ENCODE data around the gene GLT1D1. TPM values are rescaled to one million over a fixed set of nuclear protein-coding genes. Genes with fewer than 3 reads are reported as not detected.
"Not testable (repeated sequence)": the region's sequence is repeated elsewhere in the genome, so short reads cannot be mapped to it uniquely, and the experiment has no call there.

GLT1D1 gene
- total RNA-seq, 2 experiments from 2014 or later = 0.32 to 0.49 TPM

DNA sequence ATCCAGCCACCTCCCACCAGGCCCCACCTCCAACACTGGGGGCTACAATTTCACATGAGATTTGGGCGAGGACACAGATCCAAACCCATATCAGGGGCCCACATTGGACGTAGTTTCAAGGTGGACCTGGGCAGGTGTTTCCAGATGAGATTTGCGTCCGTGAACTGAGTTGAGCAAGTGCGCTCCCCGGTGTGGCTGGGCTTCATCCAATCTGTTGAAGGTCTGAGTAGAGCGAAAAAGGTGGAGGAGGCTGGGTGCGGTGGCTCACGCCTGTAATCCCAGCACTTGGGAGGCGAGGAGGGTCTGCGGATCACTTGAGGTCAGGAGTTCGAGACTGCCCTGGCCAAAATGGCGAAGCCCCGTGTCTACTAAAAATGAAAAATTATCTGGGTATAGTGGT, 4.9 kb upstream of the GLT1D1 start:
- H3K4me1 Mint-ChIP-seq (ENCODE audit: low read depth) = no peaks in the 10 kb centered on the region
- CTCF ChIA-PET = no interaction called here
- ATAC-seq (no peak), DNase-seq (no peak)
- H3K9me3 Mint-ChIP-seq = no peaks in the 10 kb centered on the region
- POLR2A ChIA-PET = no interaction called here
- no peak overlapping the region for H3K27ac Mint-ChIP-seq
- H3K27me3 Mint-ChIP-seq = peaks cover 9% of the 10 kb centered on the region
- H3K4me3 Mint-ChIP-seq = no peak overlapping the region
- intact Hi-C loops (cut with micrococcal nuclease) = no loop called here
- TF ChIP-seq, protein P1, sequence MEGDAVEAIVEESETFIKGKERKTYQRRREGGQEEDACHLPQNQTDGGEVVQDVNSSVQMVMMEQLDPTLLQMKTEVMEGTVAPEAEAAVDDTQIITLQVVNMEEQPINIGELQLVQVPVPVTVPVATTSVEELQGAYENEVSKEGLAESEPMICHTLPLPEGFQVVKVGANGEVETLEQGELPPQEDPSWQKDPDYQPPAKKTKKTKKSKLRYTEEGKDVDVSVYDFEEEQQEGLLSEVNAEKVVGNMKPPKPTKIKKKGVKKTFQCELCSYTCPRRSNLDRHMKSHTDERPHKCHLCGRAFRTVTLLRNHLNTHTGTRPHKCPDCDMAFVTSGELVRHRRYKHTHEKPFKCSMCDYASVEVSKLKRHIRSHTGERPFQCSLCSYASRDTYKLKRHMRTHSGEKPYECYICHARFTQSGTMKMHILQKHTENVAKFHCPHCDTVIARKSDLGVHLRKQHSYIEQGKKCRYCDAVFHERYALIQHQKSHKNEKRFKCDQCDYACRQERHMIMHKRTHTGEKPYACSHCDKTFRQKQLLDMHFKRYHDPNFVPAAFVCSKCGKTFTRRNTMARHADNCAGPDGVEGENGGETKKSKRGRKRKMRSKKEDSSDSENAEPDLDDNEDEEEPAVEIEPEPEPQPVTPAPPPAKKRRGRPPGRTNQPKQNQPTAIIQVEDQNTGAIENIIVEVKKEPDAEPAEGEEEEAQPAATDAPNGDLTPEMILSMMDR (IDR thresholded peaks at IDR 0.05) = no peak
- no peaks in the 10 kb centered on the region for H3K36me3 Mint-ChIP-seq (ENCODE audit: low read depth)

DNA sequence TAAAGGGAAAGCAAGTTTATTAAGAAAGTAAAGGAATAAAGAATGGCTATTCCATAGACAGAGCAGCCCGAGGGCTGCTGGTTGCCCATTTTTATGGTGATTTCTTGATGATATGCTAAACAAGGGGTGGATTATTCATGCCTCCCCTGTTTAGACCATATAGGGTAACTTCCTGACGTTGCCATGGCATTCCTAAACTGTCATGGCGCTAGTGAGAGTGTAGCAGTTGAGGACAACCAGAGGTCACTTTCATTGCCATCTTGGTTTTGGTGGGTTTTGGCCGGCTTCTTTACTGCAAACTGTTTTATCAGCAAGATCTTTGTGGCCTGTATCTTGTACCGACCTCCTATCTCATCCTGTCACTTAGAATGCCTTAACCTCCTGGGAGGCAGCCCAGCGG, 3.5 kb upstream of the GLT1D1 start:
- intact Hi-C loops (cut with micrococcal nuclease); H3K9me3 Mint-ChIP-seq; CTCF ChIA-PET; H3K27ac Mint-ChIP-seq; H3K4me3 Mint-ChIP-seq; H3K36me3 Mint-ChIP-seq (ENCODE audit: low read depth); DNase-seq; H3K4me1 Mint-ChIP-seq (ENCODE audit: low read depth); ATAC-seq: not testable (repeated sequence)
- POLR2A ChIA-PET = interaction anchor here (0.6 kb wide), 1 partner anchor 97 kb away, joined by 3 read pairs; no protein-coding TSS in a partner anchor
- peaks cover 17% of the 10 kb centered on the region for H3K27me3 Mint-ChIP-seq

- ChIA-PET POLR2A (interaction anchor here (0.6 kb wide), 1 partner anchor 98 kb away, joined by 3 read pairs; no protein-coding TSS in a partner anchor), CTCF (no interaction called here)
- Mint-ChIP-seq H3K4me1 (ENCODE audit: low read depth) (no peaks in the 10 kb centered on the region), H3K9me3 (no peaks in the 10 kb centered on the region), H3K4me3 (no peak overlapping the region), H3K36me3 (ENCODE audit: low read depth) (no peaks in the 10 kb centered on the region), H3K27me3 (peaks cover 18% of the 10 kb centered on the region), H3K27ac (no peak overlapping the region)
- no peak for ATAC-seq
- intact Hi-C loops (cut with micrococcal nuclease) = no loop called here
- TF ChIP-seq, protein P1 (IDR thresholded peaks at IDR 0.05) = no peak
- DNase-seq = no peak
These were observed 2.9 kb upstream of the GLT1D1 start for GRCh38 chr12:128850400-128850799.

DNA sequence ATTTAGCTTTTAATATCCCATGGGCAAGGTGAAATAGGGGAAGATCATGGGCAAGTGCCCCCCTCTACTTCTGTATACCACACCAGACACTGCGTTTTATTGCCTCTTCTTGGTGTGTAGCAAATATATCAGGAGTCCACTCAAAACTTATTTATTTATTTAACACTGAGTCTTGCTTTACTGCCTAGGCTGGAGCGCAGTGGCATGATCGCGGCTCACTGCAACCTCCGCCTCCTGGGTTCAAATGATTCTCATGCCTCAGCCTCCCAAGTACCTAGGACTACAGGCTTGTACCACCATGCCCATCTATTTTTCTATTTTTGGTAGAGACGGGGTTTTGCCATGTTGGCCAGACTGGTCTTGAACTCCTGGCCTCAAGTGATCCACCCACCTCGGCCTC, 1.8 kb upstream of the GLT1D1 start:
- POLR2A ChIA-PET; H3K9me3 Mint-ChIP-seq; CTCF ChIA-PET; DNase-seq; H3K27ac Mint-ChIP-seq; H3K36me3 Mint-ChIP-seq (ENCODE audit: low read depth); ATAC-seq; H3K4me1 Mint-ChIP-seq (ENCODE audit: low read depth); intact Hi-C loops (cut with micrococcal nuclease); H3K4me3 Mint-ChIP-seq: not testable (repeated sequence)
- peaks cover 22% of the 10 kb centered on the region for H3K27me3 Mint-ChIP-seq

GRCh38 chr12:128852026-128852698, 1.1 kb upstream of the GLT1D1 start:
- POLR2A ChIA-PET = no interaction called here

DNA sequence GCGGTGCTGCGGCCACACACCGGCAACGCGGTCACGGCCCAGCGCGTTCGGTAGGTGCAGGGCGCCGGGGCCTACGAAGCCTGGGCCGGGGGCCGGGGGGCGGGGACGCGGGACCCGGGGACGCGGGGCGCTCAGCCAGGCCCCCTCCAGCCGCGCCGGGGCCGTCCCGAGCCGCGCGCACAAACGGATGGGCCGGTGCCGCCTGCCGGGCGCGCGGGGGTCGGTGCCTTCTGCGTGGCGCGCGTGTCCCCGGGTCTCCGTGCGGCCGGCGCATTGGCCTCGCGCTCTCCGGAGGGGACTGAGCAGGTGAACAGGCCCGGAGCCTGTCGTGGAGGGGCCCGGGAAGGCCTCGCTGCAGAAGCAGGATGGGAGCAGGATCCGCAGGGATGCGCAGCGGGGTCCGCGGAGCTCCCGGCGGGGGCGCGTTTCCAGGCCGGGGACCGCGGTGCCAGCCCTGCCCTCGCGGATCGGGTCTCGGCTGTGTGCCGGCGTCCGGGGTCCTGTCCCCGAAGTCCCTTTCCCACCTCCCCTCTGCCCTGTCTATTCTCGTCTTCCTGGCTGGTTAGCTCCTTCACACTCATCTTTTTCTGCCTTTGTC, 421 bp downstream of the GLT1D1 start:
- POLR2A ChIA-PET = no interaction called here
- no peak for ATAC-seq
- H3K27me3 Mint-ChIP-seq = peaks cover 25% of the 10 kb centered on the region
- no peaks in the 10 kb centered on the region for H3K9me3 Mint-ChIP-seq
- no peaks in the 10 kb centered on the region for H3K4me1 Mint-ChIP-seq (ENCODE audit: low read depth)
- CTCF ChIA-PET = no interaction called here
- H3K27ac Mint-ChIP-seq = no peak overlapping the region
- intact Hi-C loops (cut with micrococcal nuclease) = no loop called here
- TF ChIP-seq, protein P1 (IDR thresholded peaks at IDR 0.05) = no peak
- H3K4me3 Mint-ChIP-seq = no peak overlapping the region
- H3K36me3 Mint-ChIP-seq (ENCODE audit: low read depth) = no peaks in the 10 kb centered on the region
- no peak for DNase-seq

More at GRCh38 chr12:128852026-128852698, 1.1 kb upstream of the GLT1D1 start:
- H3K27me3 Mint-ChIP-seq = peaks cover 22% of the 10 kb centered on the region
- ATAC-seq (no peak), DNase-seq (no peak)
- no peaks in the 10 kb centered on the region for H3K4me1 Mint-ChIP-seq (ENCODE audit: low read depth)
- intact Hi-C loops (cut with micrococcal nuclease) = no loop called here
- no peaks in the 10 kb centered on the region for H3K36me3 Mint-ChIP-seq (ENCODE audit: low read depth)
- no peak overlapping the region for H3K27ac Mint-ChIP-seq
- CTCF ChIA-PET = no interaction called here
- H3K4me3 Mint-ChIP-seq = no peak overlapping the region
- TF ChIP-seq, protein P1 (IDR thresholded peaks at IDR 0.05) = no peak
- no peaks in the 10 kb centered on the region for H3K9me3 Mint-ChIP-seq
